ENCODE measurements around the gene OTX2.

Gene OTX2

GRCh38 chr14:56796259-56796658 lies 14.0 kb downstream of the OTX2 start:
- no peak for DNase-seq (ENCODE audit: low spot score)

- DNase-seq (ENCODE audit: low spot score) = no peak
These were observed 15.0 kb downstream of the OTX2 start for GRCh38 chr14:56795284-56795622.

- no peak for DNase-seq (ENCODE audit: low spot score)
These were observed 15.6 kb downstream of the OTX2 start for GRCh38 chr14:56794557-56795283.

- no peak for DNase-seq (ENCODE audit: low spot score)
These were observed 16.2 kb downstream of the OTX2 start for GRCh38 chr14:56794088-56794556.

GRCh38 chr14:56789955-56790354 lies 20.3 kb downstream of the OTX2 start:
- DNase-seq (ENCODE audit: low spot score) = no peak

DNA sequence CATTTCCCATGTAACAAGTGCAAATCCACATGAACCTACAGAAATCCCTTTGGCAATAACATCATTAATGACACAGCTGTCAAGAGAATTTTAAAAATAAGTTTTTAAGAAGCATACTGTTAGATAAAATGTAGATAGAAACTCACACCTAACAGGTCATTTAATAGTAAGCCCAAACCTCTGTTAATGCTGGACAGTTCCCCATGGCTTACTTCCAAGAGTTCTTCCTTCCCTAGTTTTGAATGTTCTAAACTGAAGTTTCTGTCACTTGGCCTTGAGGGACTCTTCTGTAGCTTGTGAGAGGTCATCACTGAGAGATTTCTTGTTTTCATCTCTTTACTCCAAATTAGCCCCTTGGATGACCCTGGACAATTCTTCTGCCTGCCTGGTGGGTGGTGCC lies 22.7 kb downstream of the OTX2 start:
- DNase-seq (ENCODE audit: low spot score) = no peak

GRCh38 chr14:56782711-56783110 lies 27.6 kb downstream of the OTX2 start:
- DNase-seq (ENCODE audit: low spot score) = no peak

DNA sequence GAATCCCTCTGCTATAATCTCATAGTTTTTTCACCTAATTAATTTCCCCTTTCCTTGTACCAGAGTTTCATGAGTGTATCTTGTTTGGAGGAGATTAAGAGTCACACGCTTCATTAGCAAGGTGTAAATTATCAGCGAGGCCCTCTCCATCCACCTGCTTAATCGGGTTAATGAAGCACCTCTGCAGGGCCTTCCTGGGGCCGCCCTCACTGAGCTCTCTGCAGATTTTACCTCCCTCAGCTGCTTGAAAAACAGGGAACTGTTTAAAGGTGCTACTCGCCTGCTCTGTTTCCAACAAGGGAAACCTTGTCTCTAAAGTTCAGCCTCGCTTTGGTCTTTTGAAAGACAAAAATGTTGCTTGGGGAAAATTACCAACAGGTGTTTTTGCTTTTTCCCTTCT lies 35.8 kb downstream of the OTX2 start:
- no peak for DNase-seq (ENCODE audit: low spot score)

DNA sequence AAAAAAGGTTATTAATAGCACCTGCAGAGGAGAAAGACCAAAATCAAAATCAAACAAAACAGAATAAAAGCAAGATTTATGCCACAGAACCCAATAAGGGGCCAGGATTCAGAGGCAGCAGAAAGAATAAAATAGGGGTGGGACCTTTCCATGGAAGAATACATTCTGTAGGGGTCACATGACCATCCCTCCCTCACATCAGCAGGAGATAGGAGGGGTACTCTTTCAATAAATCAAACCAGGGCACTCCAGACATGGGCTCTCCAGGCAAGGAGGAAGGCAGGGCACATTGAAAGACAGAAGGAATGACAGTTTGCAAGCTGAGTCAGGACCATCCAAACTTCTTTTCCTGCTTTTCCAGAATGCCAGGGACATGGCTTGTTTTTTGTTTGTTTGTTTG lies 39.8 kb downstream of the OTX2 start:
- DNase-seq (ENCODE audit: low spot score) = no peak

GRCh38 chr14:56760164-56760914 lies 49.9 kb downstream of the OTX2 start:
- no peak for DNase-seq (ENCODE audit: low spot score)

- DNase-seq (ENCODE audit: low spot score) = no peak
These were observed 50.6 kb downstream of the OTX2 start for GRCh38 chr14:56759633-56760032.

- no peak for DNase-seq (ENCODE audit: low spot score)
These were observed 51.2 kb downstream of the OTX2 start for GRCh38 chr14:56759094-56759493.

GRCh38 chr14:56754921-56755320 lies 55.4 kb downstream of the OTX2 start:
- no peak for DNase-seq (ENCODE audit: low spot score)

- no peak for DNase-seq (ENCODE audit: low spot score)
These were observed 56.9 kb downstream of the OTX2 start for GRCh38 chr14:56753396-56753795.

DNA sequence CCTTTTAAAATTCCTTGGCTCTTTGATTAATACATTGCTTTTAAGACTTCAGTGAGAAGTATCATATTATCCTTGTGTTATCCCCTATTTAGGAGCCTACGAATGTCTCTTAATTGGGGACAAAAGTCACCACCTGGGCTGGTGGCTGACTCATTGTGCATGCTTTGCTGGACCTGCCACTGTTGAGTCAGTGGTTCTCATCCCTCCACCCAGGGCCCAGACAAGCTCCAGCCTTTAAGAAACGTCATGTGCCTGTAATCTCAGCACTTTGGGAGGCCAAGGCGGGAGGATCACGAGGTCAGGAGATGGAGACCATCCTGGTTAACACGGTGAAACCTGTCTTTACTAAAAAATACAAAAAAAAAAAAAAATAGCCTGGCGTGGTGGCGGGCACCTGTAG lies 57.9 kb downstream of the OTX2 start:
- DNase-seq (ENCODE audit: low spot score) = no peak

DNA sequence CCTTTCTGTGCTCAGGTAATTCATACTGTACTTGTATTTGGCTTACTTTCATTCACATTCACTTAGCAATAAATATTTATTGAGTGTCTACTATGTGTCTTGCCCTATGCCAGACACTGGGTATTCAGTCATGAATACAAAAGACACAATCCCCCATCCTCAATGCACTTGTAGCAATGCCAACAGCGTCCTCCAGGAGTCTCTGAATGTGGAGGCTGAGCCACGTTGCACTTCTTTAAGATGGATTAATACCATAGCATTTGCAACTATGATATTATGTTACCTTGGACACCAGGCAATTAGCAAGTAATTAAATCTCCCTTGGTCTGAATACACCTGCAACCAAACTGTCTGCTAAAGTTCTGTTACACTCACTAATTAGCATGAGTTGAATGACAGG lies 58.8 kb downstream of the OTX2 start:
- peak; percentile 7 for DNase-seq (ENCODE audit: low spot score)

Measured in NAMALWA (cell line).